Stimulated activated CD4-positive, alpha-beta T cell treated with anti-CD3 and anti-CD28 coated beads, Interleukin-4, amount 100 ng/mL, for 1 hour (primary cell): ENCODE data around the gene SRSF8.

ENCODE experiments used
- DNase-seq: peaks from one replicate; pipeline ENCODE4 v3.0.0-alpha.2; 2020

The SRSF8 gene

GRCh38 chr11:95070471-95070870, 3.8 kb downstream of the SRSF8 start:
- DNase-seq: no peak

DNA sequence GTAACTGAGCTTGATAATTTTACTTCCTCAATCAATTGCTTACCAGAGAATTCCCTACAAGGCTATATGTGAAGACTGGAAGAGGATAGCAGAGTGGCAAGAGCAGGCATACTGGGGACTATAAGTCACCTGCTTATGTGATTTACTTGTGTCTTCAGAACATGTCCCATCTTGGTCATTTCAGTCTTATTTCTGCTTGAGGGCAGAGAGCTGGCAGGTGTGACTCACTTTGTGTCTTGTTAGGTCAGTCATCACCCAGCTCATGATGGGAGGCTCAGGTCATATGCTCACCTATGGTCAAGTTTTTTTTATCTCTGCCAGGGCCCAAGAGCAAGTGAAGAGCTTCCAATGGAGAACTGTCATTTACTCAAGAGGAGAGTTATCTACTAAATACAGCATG, 6.2 kb downstream of the SRSF8 start:
- DNase-seq: no peak

GRCh38 chr11:95074792-95075563, 8.3 kb downstream of the SRSF8 start:
- no peak for DNase-seq

DNA sequence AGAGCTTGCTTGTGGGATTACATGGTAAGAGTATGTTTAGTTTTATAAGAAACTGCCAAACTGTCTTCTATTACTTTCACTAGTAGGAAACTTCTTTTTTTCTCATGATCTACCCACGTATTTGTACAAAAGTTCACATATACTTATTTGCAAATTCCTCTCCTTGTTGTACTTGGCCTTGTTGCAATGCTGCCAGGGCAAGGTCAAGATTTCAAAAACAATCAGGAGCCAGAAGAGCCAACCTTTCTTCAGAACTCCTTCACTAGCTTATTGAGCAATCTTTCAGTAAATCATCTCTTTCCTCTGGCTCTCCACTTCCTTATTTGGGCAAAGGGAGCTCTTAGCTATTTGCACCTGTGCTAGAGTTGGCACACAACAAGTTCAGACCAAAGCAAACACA, 9.7 kb downstream of the SRSF8 start:
- no peak for DNase-seq

GRCh38 chr11:95076981-95077380, 10.3 kb downstream of the SRSF8 start:
- no peak for DNase-seq

DNA sequence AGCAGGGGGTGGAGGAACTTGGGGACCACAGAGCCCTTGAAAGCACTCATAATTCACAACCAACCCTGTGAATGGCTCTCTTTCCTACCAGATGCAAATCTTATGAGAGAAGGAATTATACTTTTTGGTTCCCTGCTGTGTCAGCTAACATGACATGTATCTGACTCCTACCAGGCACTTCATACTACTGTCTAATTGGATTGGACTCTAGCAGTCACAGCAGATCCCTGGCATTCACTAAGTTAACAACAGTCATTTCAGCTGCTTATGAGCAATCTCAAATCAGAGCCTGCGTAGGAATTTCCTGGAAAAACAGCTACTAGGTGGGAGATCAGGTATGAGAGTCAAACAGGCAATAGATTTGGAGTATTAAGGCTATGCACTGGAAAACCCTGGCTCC, 11.8 kb downstream of the SRSF8 start:
- DNase-seq: no peak

GRCh38 chr11:95081010-95081409, 14.3 kb downstream of the SRSF8 start:
- DNase-seq: no peak

- no peak for DNase-seq
Measured at GRCh38 chr11:95081412-95081811, 14.7 kb downstream of the SRSF8 start.

GRCh38 chr11:95082576-95083001, 15.9 kb downstream of the SRSF8 start:
- no peak for DNase-seq

DNA sequence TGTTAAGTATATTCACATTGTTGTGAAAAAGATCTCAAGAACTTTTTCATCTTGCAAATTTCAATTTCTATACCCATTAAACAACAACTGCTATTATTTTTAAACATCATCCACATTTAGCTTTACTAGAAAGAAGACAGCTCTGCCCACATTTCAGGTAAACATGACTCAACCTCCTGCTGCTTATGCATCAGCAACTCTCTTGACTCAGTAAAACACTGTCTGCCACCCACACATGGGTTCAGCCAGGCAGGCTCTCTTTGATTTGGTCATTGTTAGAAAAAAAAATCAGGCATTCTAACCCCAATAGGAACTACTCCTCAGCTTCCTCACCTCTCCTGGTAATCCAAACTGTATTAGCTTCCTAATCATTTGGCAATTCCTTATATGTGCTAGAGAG, 17.8 kb downstream of the SRSF8 start:
- peak; percentile 48 for DNase-seq

GRCh38 chr11:95085117-95085816, 18.5 kb downstream of the SRSF8 start:
- no peak for DNase-seq

- no peak for DNase-seq
Measured at GRCh38 chr11:95086151-95086550, 19.4 kb downstream of the SRSF8 start.

- DNase-seq: no peak
Measured at GRCh38 chr11:95086836-95087570, 20.3 kb downstream of the SRSF8 start.

DNA sequence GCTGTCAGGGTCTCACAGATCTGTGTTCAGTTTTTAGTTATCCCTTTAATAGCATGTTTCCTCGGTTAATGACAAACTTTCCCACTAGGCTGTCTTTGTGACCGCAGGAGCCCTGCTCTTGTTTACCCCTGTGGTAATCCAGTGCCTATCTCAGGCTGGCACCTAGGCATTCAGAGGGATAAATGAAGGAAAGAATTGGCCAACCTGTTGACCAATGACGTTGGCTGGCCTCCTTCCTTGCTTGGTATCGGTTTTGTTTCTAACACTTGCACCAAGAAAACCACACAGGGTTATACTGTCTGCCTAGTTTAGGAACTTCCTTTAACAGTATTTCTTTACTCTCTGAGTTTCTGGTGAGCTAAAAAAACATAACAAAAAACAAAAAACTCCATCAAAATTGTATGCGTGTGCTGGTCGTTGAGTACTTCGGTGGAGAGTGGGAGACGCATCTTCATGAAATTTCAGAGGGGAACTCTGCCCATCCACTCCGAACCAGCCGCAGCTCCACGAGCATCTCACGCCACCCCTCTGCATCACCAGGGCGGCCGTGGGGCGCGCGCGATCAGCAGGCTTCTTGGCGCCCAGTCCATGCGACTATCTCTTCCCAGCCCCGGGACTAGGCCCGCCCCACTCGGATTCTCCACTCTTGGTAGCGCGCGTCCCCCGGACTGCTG, 22.4 kb downstream of the SRSF8 start:
- no peak for DNase-seq

- peak; percentile 84 for DNase-seq
Measured at GRCh38 chr11:95089620-95090542, 23.2 kb downstream of the SRSF8 start, which contains the start of gene ENDOD1. Gene ENDOD1, plus strand, starts transcription at chr11:95089846. Its CDS starts 82 bp downstream, at chr11:95089928.

- DNase-seq: no peak
Measured at GRCh38 chr11:95091663-95092180, 25.0 kb downstream of the SRSF8 start.

- peak; percentile 31 for DNase-seq
Measured at GRCh38 chr11:95092549-95093324, 26.0 kb downstream of the SRSF8 start.

DNA sequence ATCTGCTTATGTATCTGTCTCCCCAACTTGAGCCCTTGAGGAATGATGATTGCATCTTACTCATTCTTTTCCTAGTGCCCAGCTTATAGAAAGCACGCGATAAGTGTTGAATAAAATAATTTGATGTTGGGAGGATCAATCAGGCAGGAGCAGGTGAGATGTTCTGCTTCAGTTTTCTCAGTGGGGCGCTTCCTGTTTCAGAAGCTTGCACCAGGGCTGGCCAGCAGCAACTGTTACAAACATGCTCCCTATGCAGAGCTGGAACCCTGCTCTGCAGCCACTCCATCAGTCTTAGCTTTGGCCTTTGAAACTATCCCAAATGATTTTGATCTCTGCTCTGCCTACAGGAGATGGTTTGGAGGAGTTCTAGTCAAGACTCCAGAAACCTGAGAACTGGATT, 26.8 kb downstream of the SRSF8 start:
- DNase-seq: no peak

GRCh38 chr11:95095858-95096587, 29.3 kb downstream of the SRSF8 start:
- DNase-seq: no peak

GRCh38 chr11:95097209-95097608, 30.5 kb downstream of the SRSF8 start:
- no peak for DNase-seq
